A549 (cell line): ENCODE measurements around the gene DPM1.

Experiments
- CEBPB ChIP-seq, 2 experiments: fragments of >200 bp in 1 of 2; sonication (Bioruptor Twin) in 1 of 2; formaldehyde crosslinking in 1 of 2; IDR thresholded peaks; 2 replicates each; pipeline ENCODE4 v1.6.1; 2012 to 2016
- ESRRA ChIP-seq: fragments of 150-350 bp; IDR thresholded peaks from 2 replicates; pipeline ENCODE4 v1.6.1; 2014; ENCODE audit warnings: mild to moderate bottlenecking, low read length, borderline replicate concordance
- HOXB5 ChIP-seq: fragments of 250-450 bp; sonication (Bioruptor Pico); IDR thresholded peaks from 2 replicates; pipeline ENCODE4 v1.5.0; 2020; ENCODE audit warnings: mild to moderate bottlenecking, moderate library complexity
- KDM1A ChIP-seq: fragments of 200-600 bp; sonication (generic); IDR thresholded peaks from 2 replicates; pipeline ENCODE4 v1.6.1; 2016; ENCODE audit warnings: low read depth, mild to moderate bottlenecking
- POLR2A ChIP-seq: IDR thresholded peaks from 2 replicates; pipeline ENCODE4 v1.6.1; 2012; ENCODE audit warnings: mild to moderate bottlenecking, low read length
- RNF2 ChIP-seq: fragments of 200-600 bp; sonication (generic); IDR thresholded peaks from 2 replicates; pipeline ENCODE4 v1.6.1; 2016; ENCODE audit warnings: low read depth, mild to moderate bottlenecking, antibody characterized with exemption, moderate library complexity, borderline replicate concordance
- ZSCAN20 ChIP-seq: fragments of 250-450 bp; sonication (Bioruptor Pico); IDR thresholded peaks from 2 replicates; pipeline ENCODE4 v1.8.0; 2022; ENCODE audit warnings: mild to moderate bottlenecking, moderate library complexity
- TF ChIP-seq, protein P1 (sequence below): fragments of >200 bp; sonication (Bioruptor Twin); formaldehyde crosslinking; IDR thresholded peaks from 3 replicates; pipeline ENCODE4 v1.5.1; 2016
- TF ChIP-seq, protein P2 (sequence below): fragments of 200-600 bp; sonication (generic); IDR thresholded peaks from 2 replicates; pipeline ENCODE4 v1.6.1; 2016; ENCODE audit warnings: antibody characterized with exemption, mild to moderate bottlenecking, moderate library complexity
- TF ChIP-seq, protein P3 (sequence below): fragments of 150-350 bp; IDR thresholded peaks from 2 replicates; pipeline ENCODE4 v1.6.1; 2014; ENCODE audit warnings: low read depth, mild to moderate bottlenecking, low read length

DNA sequence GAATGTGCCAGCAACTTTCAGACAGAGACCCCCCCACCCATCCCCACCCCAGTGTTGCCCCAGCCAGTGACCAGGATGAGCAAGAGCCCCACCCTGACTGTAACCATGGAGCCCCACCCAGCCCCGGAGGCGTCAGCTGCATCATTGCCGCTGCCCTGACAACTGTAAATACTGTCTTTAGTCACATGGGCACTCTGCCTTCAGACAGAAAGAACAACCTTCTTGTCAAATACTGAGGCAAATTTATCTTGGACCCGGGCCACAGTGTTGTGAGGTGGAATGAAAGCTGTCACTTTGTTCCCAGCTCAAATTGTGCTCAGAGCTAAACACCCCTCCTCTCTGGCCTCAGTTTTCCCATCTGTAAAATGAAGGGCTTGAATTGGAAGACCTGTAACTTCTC lies 24.0 kb upstream of the DPM1 start:
- TF ChIP-seq, protein P1, sequence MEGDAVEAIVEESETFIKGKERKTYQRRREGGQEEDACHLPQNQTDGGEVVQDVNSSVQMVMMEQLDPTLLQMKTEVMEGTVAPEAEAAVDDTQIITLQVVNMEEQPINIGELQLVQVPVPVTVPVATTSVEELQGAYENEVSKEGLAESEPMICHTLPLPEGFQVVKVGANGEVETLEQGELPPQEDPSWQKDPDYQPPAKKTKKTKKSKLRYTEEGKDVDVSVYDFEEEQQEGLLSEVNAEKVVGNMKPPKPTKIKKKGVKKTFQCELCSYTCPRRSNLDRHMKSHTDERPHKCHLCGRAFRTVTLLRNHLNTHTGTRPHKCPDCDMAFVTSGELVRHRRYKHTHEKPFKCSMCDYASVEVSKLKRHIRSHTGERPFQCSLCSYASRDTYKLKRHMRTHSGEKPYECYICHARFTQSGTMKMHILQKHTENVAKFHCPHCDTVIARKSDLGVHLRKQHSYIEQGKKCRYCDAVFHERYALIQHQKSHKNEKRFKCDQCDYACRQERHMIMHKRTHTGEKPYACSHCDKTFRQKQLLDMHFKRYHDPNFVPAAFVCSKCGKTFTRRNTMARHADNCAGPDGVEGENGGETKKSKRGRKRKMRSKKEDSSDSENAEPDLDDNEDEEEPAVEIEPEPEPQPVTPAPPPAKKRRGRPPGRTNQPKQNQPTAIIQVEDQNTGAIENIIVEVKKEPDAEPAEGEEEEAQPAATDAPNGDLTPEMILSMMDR, result no peak
- TF ChIP-seq CEBPB (IDR thresholded peaks at IDR 0.05), result no peak
- TF ChIP-seq RNF2, result no peak
- TF ChIP-seq KDM1A, result no peak
- TF ChIP-seq, protein P2, sequence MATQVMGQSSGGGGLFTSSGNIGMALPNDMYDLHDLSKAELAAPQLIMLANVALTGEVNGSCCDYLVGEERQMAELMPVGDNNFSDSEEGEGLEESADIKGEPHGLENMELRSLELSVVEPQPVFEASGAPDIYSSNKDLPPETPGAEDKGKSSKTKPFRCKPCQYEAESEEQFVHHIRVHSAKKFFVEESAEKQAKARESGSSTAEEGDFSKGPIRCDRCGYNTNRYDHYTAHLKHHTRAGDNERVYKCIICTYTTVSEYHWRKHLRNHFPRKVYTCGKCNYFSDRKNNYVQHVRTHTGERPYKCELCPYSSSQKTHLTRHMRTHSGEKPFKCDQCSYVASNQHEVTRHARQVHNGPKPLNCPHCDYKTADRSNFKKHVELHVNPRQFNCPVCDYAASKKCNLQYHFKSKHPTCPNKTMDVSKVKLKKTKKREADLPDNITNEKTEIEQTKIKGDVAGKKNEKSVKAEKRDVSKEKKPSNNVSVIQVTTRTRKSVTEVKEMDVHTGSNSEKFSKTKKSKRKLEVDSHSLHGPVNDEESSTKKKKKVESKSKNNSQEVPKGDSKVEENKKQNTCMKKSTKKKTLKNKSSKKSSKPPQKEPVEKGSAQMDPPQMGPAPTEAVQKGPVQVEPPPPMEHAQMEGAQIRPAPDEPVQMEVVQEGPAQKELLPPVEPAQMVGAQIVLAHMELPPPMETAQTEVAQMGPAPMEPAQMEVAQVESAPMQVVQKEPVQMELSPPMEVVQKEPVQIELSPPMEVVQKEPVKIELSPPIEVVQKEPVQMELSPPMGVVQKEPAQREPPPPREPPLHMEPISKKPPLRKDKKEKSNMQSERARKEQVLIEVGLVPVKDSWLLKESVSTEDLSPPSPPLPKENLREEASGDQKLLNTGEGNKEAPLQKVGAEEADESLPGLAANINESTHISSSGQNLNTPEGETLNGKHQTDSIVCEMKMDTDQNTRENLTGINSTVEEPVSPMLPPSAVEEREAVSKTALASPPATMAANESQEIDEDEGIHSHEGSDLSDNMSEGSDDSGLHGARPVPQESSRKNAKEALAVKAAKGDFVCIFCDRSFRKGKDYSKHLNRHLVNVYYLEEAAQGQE, result no peak
- TF ChIP-seq HOXB5 (CRISPR knock-in tag), result no peak
- TF ChIP-seq, protein P3, sequence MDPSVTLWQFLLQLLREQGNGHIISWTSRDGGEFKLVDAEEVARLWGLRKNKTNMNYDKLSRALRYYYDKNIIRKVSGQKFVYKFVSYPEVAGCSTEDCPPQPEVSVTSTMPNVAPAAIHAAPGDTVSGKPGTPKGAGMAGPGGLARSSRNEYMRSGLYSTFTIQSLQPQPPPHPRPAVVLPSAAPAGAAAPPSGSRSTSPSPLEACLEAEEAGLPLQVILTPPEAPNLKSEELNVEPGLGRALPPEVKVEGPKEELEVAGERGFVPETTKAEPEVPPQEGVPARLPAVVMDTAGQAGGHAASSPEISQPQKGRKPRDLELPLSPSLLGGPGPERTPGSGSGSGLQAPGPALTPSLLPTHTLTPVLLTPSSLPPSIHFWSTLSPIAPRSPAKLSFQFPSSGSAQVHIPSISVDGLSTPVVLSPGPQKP, result no peak
- TF ChIP-seq ESRRA, result no peak
- TF ChIP-seq ZSCAN20 (CRISPR knock-in tag), result no peak
- no peak for TF ChIP-seq POLR2A
